Measurements from ENCODE around the gene STX18. TPM values are rescaled to one million over a fixed set of nuclear protein-coding genes. Genes with fewer than 3 reads are reported as not detected.
A peak's percentile ranks its signal among the peaks of the same experiment; 100 is the strongest.

Gene STX18
- total and polyA plus RNA-seq, 2 of the 13 experiments (the other 11 are each of a cell fraction or from before 2014, with no cell fraction given), result 23.9 to 37.1 TPM

DNA sequence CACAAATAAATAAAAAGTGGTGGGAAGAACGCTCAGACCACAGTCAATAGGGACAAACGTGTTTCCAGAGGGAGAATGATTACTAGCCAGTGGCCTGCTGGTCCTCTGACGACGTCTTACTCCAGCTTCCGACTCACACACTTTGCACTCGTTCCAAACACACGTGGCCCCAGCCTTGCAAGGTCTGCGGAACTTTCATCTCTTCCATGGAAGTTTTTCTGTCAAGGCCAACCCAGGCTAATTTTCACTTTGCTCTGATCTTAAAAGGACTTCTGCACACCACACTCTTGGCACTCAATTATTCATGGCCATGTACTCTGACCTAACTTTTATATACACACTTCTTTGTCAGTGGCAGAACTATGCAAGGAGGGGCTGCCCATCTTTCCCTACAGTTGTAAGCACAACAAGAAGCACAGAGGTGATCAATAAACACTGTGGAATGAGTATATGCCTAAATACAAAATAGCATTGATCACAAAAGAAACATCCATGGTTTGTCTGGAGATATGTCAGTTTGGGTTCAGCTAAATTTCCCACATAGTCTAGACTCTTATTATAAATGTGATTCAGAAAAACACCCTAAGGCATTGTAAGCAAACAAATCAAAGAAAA is 69.4 kb downstream of the STX18 start (continued):
- TF ChIP-seq, protein P1, sequence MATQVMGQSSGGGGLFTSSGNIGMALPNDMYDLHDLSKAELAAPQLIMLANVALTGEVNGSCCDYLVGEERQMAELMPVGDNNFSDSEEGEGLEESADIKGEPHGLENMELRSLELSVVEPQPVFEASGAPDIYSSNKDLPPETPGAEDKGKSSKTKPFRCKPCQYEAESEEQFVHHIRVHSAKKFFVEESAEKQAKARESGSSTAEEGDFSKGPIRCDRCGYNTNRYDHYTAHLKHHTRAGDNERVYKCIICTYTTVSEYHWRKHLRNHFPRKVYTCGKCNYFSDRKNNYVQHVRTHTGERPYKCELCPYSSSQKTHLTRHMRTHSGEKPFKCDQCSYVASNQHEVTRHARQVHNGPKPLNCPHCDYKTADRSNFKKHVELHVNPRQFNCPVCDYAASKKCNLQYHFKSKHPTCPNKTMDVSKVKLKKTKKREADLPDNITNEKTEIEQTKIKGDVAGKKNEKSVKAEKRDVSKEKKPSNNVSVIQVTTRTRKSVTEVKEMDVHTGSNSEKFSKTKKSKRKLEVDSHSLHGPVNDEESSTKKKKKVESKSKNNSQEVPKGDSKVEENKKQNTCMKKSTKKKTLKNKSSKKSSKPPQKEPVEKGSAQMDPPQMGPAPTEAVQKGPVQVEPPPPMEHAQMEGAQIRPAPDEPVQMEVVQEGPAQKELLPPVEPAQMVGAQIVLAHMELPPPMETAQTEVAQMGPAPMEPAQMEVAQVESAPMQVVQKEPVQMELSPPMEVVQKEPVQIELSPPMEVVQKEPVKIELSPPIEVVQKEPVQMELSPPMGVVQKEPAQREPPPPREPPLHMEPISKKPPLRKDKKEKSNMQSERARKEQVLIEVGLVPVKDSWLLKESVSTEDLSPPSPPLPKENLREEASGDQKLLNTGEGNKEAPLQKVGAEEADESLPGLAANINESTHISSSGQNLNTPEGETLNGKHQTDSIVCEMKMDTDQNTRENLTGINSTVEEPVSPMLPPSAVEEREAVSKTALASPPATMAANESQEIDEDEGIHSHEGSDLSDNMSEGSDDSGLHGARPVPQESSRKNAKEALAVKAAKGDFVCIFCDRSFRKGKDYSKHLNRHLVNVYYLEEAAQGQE (IDR thresholded peaks at IDR 0.05; ENCODE audit: borderline replicate concordance in 1 of 2, low read depth in 1 of 2, low read length in 2 of 2), result no peak
- TF ChIP-seq TBX2 (CRISPR knock-in tag; IDR thresholded peaks at IDR 0.05; ENCODE audit: borderline replicate concordance), result peak; percentile 79
- TF ChIP-seq, protein P2, sequence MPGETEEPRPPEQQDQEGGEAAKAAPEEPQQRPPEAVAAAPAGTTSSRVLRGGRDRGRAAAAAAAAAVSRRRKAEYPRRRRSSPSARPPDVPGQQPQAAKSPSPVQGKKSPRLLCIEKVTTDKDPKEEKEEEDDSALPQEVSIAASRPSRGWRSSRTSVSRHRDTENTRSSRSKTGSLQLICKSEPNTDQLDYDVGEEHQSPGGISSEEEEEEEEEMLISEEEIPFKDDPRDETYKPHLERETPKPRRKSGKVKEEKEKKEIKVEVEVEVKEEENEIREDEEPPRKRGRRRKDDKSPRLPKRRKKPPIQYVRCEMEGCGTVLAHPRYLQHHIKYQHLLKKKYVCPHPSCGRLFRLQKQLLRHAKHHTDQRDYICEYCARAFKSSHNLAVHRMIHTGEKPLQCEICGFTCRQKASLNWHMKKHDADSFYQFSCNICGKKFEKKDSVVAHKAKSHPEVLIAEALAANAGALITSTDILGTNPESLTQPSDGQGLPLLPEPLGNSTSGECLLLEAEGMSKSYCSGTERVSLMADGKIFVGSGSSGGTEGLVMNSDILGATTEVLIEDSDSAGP (CRISPR knock-in tag; IDR thresholded peaks at IDR 0.05; ENCODE audit: borderline replicate concordance), result no peak
- no peak for TF ChIP-seq TMF1 (CRISPR knock-in tag; IDR thresholded peaks at IDR 0.05; ENCODE audit: low read depth)
- peak; percentile 63; the same call in 1 of the 2 replicates for TF ChIP-seq TCF7L2 (IDR thresholded peaks at IDR 0.05; ENCODE audit: low read depth, low read length)
- TF ChIP-seq, protein P3, sequence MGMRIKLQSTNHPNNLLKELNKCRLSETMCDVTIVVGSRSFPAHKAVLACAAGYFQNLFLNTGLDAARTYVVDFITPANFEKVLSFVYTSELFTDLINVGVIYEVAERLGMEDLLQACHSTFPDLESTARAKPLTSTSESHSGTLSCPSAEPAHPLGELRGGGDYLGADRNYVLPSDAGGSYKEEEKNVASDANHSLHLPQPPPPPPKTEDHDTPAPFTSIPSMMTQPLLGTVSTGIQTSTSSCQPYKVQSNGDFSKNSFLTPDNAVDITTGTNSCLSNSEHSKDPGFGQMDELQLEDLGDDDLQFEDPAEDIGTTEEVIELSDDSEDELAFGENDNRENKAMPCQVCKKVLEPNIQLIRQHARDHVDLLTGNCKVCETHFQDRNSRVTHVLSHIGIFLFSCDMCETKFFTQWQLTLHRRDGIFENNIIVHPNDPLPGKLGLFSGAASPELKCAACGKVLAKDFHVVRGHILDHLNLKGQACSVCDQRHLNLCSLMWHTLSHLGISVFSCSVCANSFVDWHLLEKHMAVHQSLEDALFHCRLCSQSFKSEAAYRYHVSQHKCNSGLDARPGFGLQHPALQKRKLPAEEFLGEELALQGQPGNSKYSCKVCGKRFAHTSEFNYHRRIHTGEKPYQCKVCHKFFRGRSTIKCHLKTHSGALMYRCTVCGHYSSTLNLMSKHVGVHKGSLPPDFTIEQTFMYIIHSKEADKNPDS (CRISPR knock-in tag; IDR thresholded peaks at IDR 0.05), result no peak
- TF ChIP-seq, protein P4, sequence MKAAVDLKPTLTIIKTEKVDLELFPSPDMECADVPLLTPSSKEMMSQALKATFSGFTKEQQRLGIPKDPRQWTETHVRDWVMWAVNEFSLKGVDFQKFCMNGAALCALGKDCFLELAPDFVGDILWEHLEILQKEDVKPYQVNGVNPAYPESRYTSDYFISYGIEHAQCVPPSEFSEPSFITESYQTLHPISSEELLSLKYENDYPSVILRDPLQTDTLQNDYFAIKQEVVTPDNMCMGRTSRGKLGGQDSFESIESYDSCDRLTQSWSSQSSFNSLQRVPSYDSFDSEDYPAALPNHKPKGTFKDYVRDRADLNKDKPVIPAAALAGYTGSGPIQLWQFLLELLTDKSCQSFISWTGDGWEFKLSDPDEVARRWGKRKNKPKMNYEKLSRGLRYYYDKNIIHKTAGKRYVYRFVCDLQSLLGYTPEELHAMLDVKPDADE (CRISPR knock-in tag; IDR thresholded peaks at IDR 0.05), result no peak
- no peak for TF ChIP-seq RFX5 (IDR thresholded peaks at IDR 0.05; ENCODE audit: low read depth, low read length)
- no peak for TF ChIP-seq ZFP36 (IDR thresholded peaks at IDR 0.05; ENCODE audit: borderline replicate concordance, low read depth, low read length, partially characterized antibody)
- no peak for TF ChIP-seq ZNF501 (CRISPR knock-in tag; IDR thresholded peaks at IDR 0.05)
- TF ChIP-seq ZNF260 (CRISPR knock-in tag; IDR thresholded peaks at IDR 0.05; ENCODE audit: borderline replicate concordance, low read depth), result no peak
- TF ChIP-seq, protein P5, sequence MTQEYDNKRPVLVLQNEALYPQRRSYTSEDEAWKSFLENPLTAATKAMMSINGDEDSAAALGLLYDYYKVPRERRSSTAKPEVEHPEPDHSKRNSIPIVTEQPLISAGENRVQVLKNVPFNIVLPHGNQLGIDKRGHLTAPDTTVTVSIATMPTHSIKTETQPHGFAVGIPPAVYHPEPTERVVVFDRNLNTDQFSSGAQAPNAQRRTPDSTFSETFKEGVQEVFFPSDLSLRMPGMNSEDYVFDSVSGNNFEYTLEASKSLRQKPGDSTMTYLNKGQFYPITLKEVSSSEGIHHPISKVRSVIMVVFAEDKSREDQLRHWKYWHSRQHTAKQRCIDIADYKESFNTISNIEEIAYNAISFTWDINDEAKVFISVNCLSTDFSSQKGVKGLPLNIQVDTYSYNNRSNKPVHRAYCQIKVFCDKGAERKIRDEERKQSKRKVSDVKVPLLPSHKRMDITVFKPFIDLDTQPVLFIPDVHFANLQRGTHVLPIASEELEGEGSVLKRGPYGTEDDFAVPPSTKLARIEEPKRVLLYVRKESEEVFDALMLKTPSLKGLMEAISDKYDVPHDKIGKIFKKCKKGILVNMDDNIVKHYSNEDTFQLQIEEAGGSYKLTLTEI (CRISPR knock-in tag; conservative IDR thresholded peaks at IDR 0.05), result no peak
- no peak for TF ChIP-seq HNRNPK (IDR thresholded peaks at IDR 0.05; ENCODE audit: low read depth, low read length, poor library complexity, severe bottlenecking)
- TF ChIP-seq SP5 (CRISPR knock-in tag; IDR thresholded peaks at IDR 0.05; ENCODE audit: borderline replicate concordance, low read depth), result no peak; the same call in 1 of the 2 replicates
- TF ChIP-seq, protein P6, sequence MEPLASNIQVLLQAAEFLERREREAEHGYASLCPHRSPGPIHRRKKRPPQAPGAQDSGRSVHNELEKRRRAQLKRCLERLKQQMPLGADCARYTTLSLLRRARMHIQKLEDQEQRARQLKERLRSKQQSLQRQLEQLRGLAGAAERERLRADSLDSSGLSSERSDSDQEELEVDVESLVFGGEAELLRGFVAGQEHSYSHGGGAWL (CRISPR knock-in tag; IDR thresholded peaks at IDR 0.05), result 0 out of 2 replicates have a peak, but pooled peaks have one; percentile 50

Data from HepG2 (cell line).